SH-SY5Y (cell line): Measurements from ENCODE around the gene CCSER2.

Source experiments
- GATA2 ChIP-seq: IDR thresholded peaks from 2 replicates; pipeline ENCODE4 v1.6.1; 2011; ENCODE audit warnings: mild to moderate bottlenecking, low read depth, low read length
- GATA3 ChIP-seq: IDR thresholded peaks from 2 replicates; pipeline ENCODE4 v1.6.1; 2011; ENCODE audit warnings: low read depth, mild to moderate bottlenecking, low read length, moderate library complexity

DNA sequence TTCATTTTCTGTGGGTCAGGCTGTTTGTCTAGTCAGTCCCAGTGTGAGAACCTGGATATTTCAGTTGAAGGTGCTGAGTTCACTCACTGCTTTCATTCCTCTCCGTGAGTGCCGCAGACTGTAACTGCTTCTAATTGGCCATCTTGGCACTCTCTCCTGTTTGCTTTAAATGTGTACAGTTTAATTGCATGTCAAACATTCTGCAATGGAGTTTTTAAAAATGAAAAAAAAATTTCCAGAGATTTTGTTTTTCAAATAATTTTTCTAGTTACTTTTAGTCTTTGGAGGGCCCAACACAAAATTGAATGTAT, 87.8 kb downstream of the CCSER2 start:
- TF ChIP-seq GATA3 (no peak), GATA2 (no peak)
